Caco-2 (cell line): ENCODE results near the gene LSG1. TPM values are rescaled to one million over a fixed set of nuclear protein-coding genes. Genes with fewer than 3 reads are reported as not detected.

ENCODE experiments used
- BruUV-seq: library from RNA; stranded (reverse); fragments of 400-500 nt; replicated peaks from 2 replicates; lab custom pipeline; 2021; lab: Mats Ljungman, UMichigan
- CTCF ChIA-PET: fragments of 300-600 bp; sonication (Branson Sonifier 250); formaldehyde crosslinking; loops from one replicate; lab custom pipeline; 2022; ENCODE audit warnings: antibody characterized with exemption; lab: Charles Lee
- POLR2A ChIA-PET: fragments of 300-600 bp; sonication (Branson Sonifier 250); formaldehyde crosslinking; loops from one replicate; lab custom pipeline; 2022; ENCODE audit warnings: antibody characterized with exemption; lab: Charles Lee
- DNase-seq, 2 experiments: peaks; one replicate each; pipeline versions ENCODE4 v3.0.0 to v3.0.0-alpha.2; 2020 to 2022
- H3K27me3 ChIP-seq: replicated peaks from 2 replicates; pipeline ENCODE4 v1.6.0; 2011; ENCODE audit warnings: low read length; ENCODE audit not compliant: control insufficient read depth, insufficient read depth
- H3K36me3 ChIP-seq: 2 replicates; pipeline ENCODE4 v1.5.1; 2011; ENCODE audit warnings: low read length; ENCODE audit not compliant: control insufficient read depth, insufficient read depth
- H3K4me1 ChIP-seq: fragments of 250-450 bp; sonication (Bioruptor Pico); 2 replicates; pipeline ENCODE4 v1.5.1; 2020; ENCODE audit warnings: mild to moderate bottlenecking
- H3K4me3 ChIP-seq: 2 replicates; pipeline ENCODE4 v1.5.1; 2011; ENCODE audit warnings: low read depth, mild to moderate bottlenecking, control low read depth, low read length
- H3K9me3 ChIP-seq: fragments of 250-450 bp; sonication (Bioruptor Pico); 2 replicates; pipeline ENCODE4 v1.5.1; 2020; ENCODE audit warnings: mild to moderate bottlenecking, moderate library complexity
- H3K27ac Mint-ChIP-seq: one replicate; pipeline ENCODE4 v1.8.0; 2022; ENCODE audit warnings: mixed read lengths; ENCODE audit not compliant: unreplicated experiment
- H3K27me3 Mint-ChIP-seq: one replicate; pipeline ENCODE4 v1.8.0; 2022; ENCODE audit warnings: mixed read lengths; ENCODE audit not compliant: insufficient read depth, unreplicated experiment
- H3K36me3 Mint-ChIP-seq: one replicate; pipeline ENCODE4 v1.8.0; 2022; ENCODE audit warnings: mild to moderate bottlenecking, mixed read lengths; ENCODE audit not compliant: insufficient read depth, unreplicated experiment
- H3K4me1 Mint-ChIP-seq: one replicate; pipeline ENCODE4 v1.8.0; 2022; ENCODE audit warnings: low read depth, mixed read lengths; ENCODE audit not compliant: unreplicated experiment
- H3K4me3 Mint-ChIP-seq: one replicate; pipeline ENCODE4 v1.8.0; 2022; ENCODE audit warnings: mild to moderate bottlenecking, moderate library complexity, mixed read lengths; ENCODE audit not compliant: unreplicated experiment
- H3K9me3 Mint-ChIP-seq: one replicate; pipeline ENCODE4 v1.8.0; 2022; ENCODE audit warnings: mixed read lengths; ENCODE audit not compliant: unreplicated experiment
- CTCF ChIP-seq, 2 experiments: fragments of 200-600 bp in 1 of 2; IDR thresholded peaks; 1 replicate in 1 of 2; 2 replicates in 1 of 2; pipeline versions ENCODE4 v1.5.1 to v1.8.0; 2011 to 2022; ENCODE audit warnings: antibody characterized with exemption in 1 of 2, control low read depth in 1 of 2, inconsistent platforms in 1 of 2, low read depth in 1 of 2, low read length in 1 of 2, mild to moderate bottlenecking in 1 of 2, moderate library complexity in 1 of 2; ENCODE audit not compliant: insufficient read depth in 1 of 2, severe bottlenecking in 1 of 2, unreplicated experiment in 1 of 2
- intact Hi-C: fragments of 100-400 bp; cut with micrococcal nuclease; formaldehyde crosslinking; loops from one replicate; pipeline ENCODE4 v1.10.0; 2022; ENCODE audit not compliant: unreplicated experiment
- total RNA-seq: library from RNA; stranded (reverse); gene quantifications from 2 replicates; pipeline ENCODE4 v1.2.3, GENCODE V29; 2022

Gene LSG1
- total RNA-seq, 1 experiment from 2014 or later: 48.0 TPM

DNA sequence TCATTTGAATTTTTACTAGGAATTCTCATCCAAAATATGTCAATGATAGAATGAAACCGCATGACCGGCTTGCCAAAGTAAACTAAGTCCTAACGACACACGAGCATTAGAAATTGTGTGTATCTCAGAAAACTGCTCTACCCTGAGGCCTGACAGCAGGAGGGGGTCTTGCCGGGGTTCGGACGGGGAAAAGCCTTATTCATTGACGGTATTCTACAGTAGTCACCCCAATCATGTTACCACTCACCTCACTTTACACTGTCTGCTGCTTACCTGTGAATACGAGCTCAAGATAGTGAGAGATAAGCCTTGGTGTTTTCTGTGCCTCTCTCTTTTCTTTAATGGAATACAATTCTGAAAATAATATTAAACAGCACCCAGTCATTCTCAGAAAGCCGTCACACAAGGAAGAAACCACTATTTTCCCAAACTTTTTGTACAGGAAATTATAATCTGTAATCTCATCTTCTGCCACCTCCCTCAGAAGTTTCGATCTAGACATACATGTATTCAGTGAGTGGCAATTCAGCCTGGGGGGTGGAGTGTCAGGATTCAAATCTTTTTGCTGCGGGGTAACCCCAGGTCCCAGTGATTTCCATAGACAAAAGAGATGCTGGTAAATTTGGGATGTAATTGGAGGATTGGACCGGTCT lies 13.2 kb upstream of the LSG1 start:
- Mint-ChIP-seq H3K27me3 (no peaks in the 10 kb centered on the region), H3K9me3 (no peaks in the 10 kb centered on the region), H3K4me1 (peaks cover 21% of the 10 kb centered on the region), H3K4me3 (peak overlapping the region; percentile 80), H3K36me3 (peaks cover 12% of the 10 kb centered on the region), H3K27ac (peak overlapping the region; percentile 73)
- TF ChIP-seq CTCF (IDR thresholded peaks at IDR 0.05; ENCODE audit: insufficient read depth in 1 of 2, low read depth in 1 of 2, low read length in 1 of 2, severe bottlenecking in 1 of 2, unreplicated experiment in 1 of 2): no peak
- Histone ChIP-seq H3K4me1 (peaks cover 10% of the 10 kb centered on the region; the same call in 1 of the 2 replicates), H3K9me3 (no peaks in the 10 kb centered on the region), H3K27me3 (no peaks in the 10 kb centered on the region), H3K4me3 (peak overlapping the region; percentile 61), H3K36me3 (no peaks in the 10 kb centered on the region)
- ChIA-PET CTCF (no interaction called here), POLR2A (no interaction called here)
- BruUV-seq: no TSS peak
- intact Hi-C loops: loop anchor here (5.0 to 10.0 kb wide), 2 partner anchors 37 to 190 kb away; no protein-coding TSS in a partner anchor
- DNase-seq: no peak

GRCh38 chr3:194683380-194683779 lies 11.4 kb upstream of the LSG1 start:
- Mint-ChIP-seq H3K36me3 (peaks cover 12% of the 10 kb centered on the region), H3K27me3 (no peaks in the 10 kb centered on the region), H3K4me1 (peaks cover 7% of the 10 kb centered on the region), H3K27ac (no peak overlapping the region), H3K9me3 (no peaks in the 10 kb centered on the region), H3K4me3 (no peak overlapping the region)
- H3K4me3 ChIP-seq: no peak overlapping the region
- no peak for DNase-seq
- H3K9me3 ChIP-seq: no peaks in the 10 kb centered on the region
- H3K27me3 ChIP-seq: no peaks in the 10 kb centered on the region
- intact Hi-C loops: loop anchor here (10.0 kb wide), 1 partner anchor 191 kb away; no protein-coding TSS in a partner anchor
- no peak for TF ChIP-seq CTCF (IDR thresholded peaks at IDR 0.05; ENCODE audit: insufficient read depth in 1 of 2, low read depth in 1 of 2, low read length in 1 of 2, severe bottlenecking in 1 of 2, unreplicated experiment in 1 of 2)
- H3K36me3 ChIP-seq: no peaks in the 10 kb centered on the region
- ChIA-PET CTCF (interaction anchor here (0.7 to 2.1 kb wide), 13 partner anchors 11 to 576 kb away, joined by 3 to 32 read pairs (median 6); partner anchors contain the start of gene LSG1), POLR2A (no interaction called here)
- BruUV-seq: no TSS peak
- peaks cover 10% of the 10 kb centered on the region; the same call in 1 of the 2 replicates for H3K4me1 ChIP-seq

- H3K27me3 ChIP-seq: no peaks in the 10 kb centered on the region
- H3K4me3 ChIP-seq: no peak overlapping the region
- BruUV-seq: no TSS peak
Measured at GRCh38 chr3:194682694-194683310, 10.8 kb upstream of the LSG1 start.

More at GRCh38 chr3:194682694-194683310, 10.8 kb upstream of the LSG1 start:
- intact Hi-C loops: loop anchor here (1.0 to 10.0 kb wide), 6 partner anchors 86 to 577 kb away; no protein-coding TSS in a partner anchor
- DNase-seq: peak; percentile 83 to 84
- H3K9me3 ChIP-seq: no peaks in the 10 kb centered on the region
- Mint-ChIP-seq H3K27me3 (no peaks in the 10 kb centered on the region), H3K9me3 (no peaks in the 10 kb centered on the region), H3K36me3 (peaks cover 12% of the 10 kb centered on the region), H3K4me1 (peaks cover 7% of the 10 kb centered on the region), H3K4me3 (no peak overlapping the region), H3K27ac (no peak overlapping the region)
- POLR2A ChIA-PET: interaction anchor here (0.6 to 1.1 kb wide), 4 partner anchors 10 to 86 kb away, joined by 3 to 7 read pairs (median 4); partner anchors contain the start of gene LSG1
- peak; percentile 82 to 83 for TF ChIP-seq CTCF (IDR thresholded peaks at IDR 0.05; ENCODE audit: insufficient read depth in 1 of 2, low read depth in 1 of 2, low read length in 1 of 2, severe bottlenecking in 1 of 2, unreplicated experiment in 1 of 2)
- H3K36me3 ChIP-seq: no peaks in the 10 kb centered on the region
- peaks cover 10% of the 10 kb centered on the region; the same call in 1 of the 2 replicates for H3K4me1 ChIP-seq
- CTCF ChIA-PET: interaction anchor here (0.6 to 2.1 kb wide), 43 partner anchors 9 to 588 kb away, joined by 3 to 32 read pairs (median 5); partner anchors contain the start of genes LSG1 and XXYLT1
